ENCODE measurements around the gene STUB1.
A peak's percentile ranks its signal among the peaks of the same experiment; 100 is the strongest.

STUB1 gene

GRCh38 chr16:679814-680624 is at the start of gene STUB1:
TSS of gene STUB1 (plus strand) at chr16:680410. CDS start at chr16:680526, 116 bp downstream.
- no peaks in the 10 kb centered on the region for H3K9me2 ChIP-seq (ENCODE audit: low read depth, low read length)
- H3F3A ChIP-seq (ENCODE audit: insufficient read depth, low read length) = no peaks in the 10 kb centered on the region
- H3K4me2 ChIP-seq (ENCODE audit: low read length) = peak within 1 kb of the TSS; percentile 98
- H2AFZ ChIP-seq (ENCODE audit: low read length) = no peak within 1 kb of the TSS
- H3K9me3 ChIP-seq (ENCODE audit: low read length) = no peaks in the 10 kb centered on the region
- H3K9ac ChIP-seq (ENCODE audit: low read length) = peak within 1 kb of the TSS; percentile 86
- TF ChIP-seq EZH2 (IDR thresholded peaks at IDR 0.05; ENCODE audit: borderline replicate concordance, low read length) = no peak
- TF ChIP-seq, protein P1, sequence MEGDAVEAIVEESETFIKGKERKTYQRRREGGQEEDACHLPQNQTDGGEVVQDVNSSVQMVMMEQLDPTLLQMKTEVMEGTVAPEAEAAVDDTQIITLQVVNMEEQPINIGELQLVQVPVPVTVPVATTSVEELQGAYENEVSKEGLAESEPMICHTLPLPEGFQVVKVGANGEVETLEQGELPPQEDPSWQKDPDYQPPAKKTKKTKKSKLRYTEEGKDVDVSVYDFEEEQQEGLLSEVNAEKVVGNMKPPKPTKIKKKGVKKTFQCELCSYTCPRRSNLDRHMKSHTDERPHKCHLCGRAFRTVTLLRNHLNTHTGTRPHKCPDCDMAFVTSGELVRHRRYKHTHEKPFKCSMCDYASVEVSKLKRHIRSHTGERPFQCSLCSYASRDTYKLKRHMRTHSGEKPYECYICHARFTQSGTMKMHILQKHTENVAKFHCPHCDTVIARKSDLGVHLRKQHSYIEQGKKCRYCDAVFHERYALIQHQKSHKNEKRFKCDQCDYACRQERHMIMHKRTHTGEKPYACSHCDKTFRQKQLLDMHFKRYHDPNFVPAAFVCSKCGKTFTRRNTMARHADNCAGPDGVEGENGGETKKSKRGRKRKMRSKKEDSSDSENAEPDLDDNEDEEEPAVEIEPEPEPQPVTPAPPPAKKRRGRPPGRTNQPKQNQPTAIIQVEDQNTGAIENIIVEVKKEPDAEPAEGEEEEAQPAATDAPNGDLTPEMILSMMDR (IDR thresholded peaks at IDR 0.05; ENCODE audit: low read length) = no peak
- H3K4me3 ChIP-seq (ENCODE audit: low read depth, low read length, poor library complexity, severe bottlenecking) = peak within 1 kb of the TSS; percentile 86
- peak within 1 kb of the TSS; percentile 75 for H3K27ac ChIP-seq (ENCODE audit: low read depth, low read length, poor library complexity, severe bottlenecking)
- no peaks in the 10 kb centered on the region for H4K20me1 ChIP-seq (ENCODE audit: insufficient read depth, low read length)
- 0 out of 2 replicates have a peak, but pooled peaks cover 8% of the 10 kb centered on the region for H3K79me2 ChIP-seq (ENCODE audit: insufficient read depth, low read length)
- no peaks in the 10 kb centered on the region for H3K27me3 ChIP-seq (ENCODE audit: insufficient read depth, low read length)
- H3K4me1 ChIP-seq (ENCODE audit: insufficient read depth, low read length, severe bottlenecking) = peaks cover 51% of the 10 kb centered on the region
- peaks cover 23% of the 10 kb centered on the region for H3K36me3 ChIP-seq (ENCODE audit: insufficient read depth, low read length)

- no peak within 1 kb of the TSS for H3K9ac ChIP-seq (ENCODE audit: low read length)
- no peaks in the 10 kb centered on the region for H3F3A ChIP-seq (ENCODE audit: insufficient read depth, low read length)
- H3K4me1 ChIP-seq (ENCODE audit: insufficient read depth, low read length, severe bottlenecking) = peaks cover 5% of the 10 kb centered on the region
- H3K9me2 ChIP-seq (ENCODE audit: low read depth, low read length) = no peaks in the 10 kb centered on the region
- no peaks in the 10 kb centered on the region; the same call in 1 of the 2 replicates for H3K27me3 ChIP-seq (ENCODE audit: insufficient read depth, low read length)
- no peaks in the 10 kb centered on the region for H3K79me2 ChIP-seq (ENCODE audit: insufficient read depth, low read length)
- H3K4me2 ChIP-seq (ENCODE audit: low read length) = no peak within 1 kb of the TSS
- no peaks in the 10 kb centered on the region for H3K9me3 ChIP-seq (ENCODE audit: low read length)
- no peaks in the 10 kb centered on the region for H3K36me3 ChIP-seq (ENCODE audit: insufficient read depth, low read length)
- H3K27ac ChIP-seq (ENCODE audit: low read depth, low read length, poor library complexity, severe bottlenecking) = no peak within 1 kb of the TSS
- no peaks in the 10 kb centered on the region for H4K20me1 ChIP-seq (ENCODE audit: insufficient read depth, low read length)
- H3K4me3 ChIP-seq (ENCODE audit: low read depth, low read length, poor library complexity, severe bottlenecking) = no peak within 1 kb of the TSS
- TF ChIP-seq, protein P1 (IDR thresholded peaks at IDR 0.05; ENCODE audit: low read length) = no peak
- TF ChIP-seq EZH2 (IDR thresholded peaks at IDR 0.05; ENCODE audit: borderline replicate concordance, low read length) = no peak
- no peak within 1 kb of the TSS for H2AFZ ChIP-seq (ENCODE audit: low read length)
Measured at GRCh38 chr16:630815-631405, 49.3 kb upstream of the STUB1 start, which contains the start of gene WFIKKN1. TSS of gene WFIKKN1 (plus strand) at chr16:630985. CDS start at chr16:631254, 269 bp downstream.

DNA sequence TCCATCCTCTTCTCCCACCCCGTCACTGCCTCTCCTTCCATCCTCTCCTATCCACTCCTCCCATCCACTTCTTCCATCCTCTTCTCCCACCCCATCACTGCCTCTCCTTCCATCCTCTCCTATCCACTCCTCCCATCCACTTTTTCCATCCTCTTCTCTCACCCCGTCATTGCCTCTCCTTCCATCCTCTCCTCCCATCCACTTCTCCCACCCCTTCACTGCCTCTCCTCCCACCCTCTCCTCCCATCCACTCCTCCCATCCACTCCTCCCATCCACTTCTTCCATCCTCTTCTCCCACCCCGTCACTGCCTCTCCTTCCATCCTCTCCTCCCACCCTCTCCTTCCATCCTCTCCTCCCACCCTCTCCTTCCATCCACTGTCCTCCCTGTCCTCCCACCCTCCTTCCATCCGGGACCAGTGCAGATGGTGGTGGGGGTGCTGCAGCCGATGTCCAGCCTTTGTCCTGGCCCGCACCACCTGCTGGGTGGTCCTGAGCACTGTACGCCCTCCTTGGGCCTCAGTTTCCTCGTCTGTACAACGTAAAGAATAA is 48.3 kb upstream of the STUB1 start:
- Histone ChIP-seq H3K27ac (ENCODE audit: low read depth, low read length, poor library complexity, severe bottlenecking) (no peak overlapping the region), H3K4me3 (ENCODE audit: low read depth, low read length, poor library complexity, severe bottlenecking) (no peak overlapping the region), H3K36me3 (ENCODE audit: insufficient read depth, low read length) (no peaks in the 10 kb centered on the region), H4K20me1 (ENCODE audit: insufficient read depth, low read length) (no peaks in the 10 kb centered on the region), H3K9me3 (ENCODE audit: low read length) (no peaks in the 10 kb centered on the region), H3K9ac (ENCODE audit: low read length) (no peak overlapping the region), H3F3A (ENCODE audit: insufficient read depth, low read length) (no peaks in the 10 kb centered on the region), H3K4me1 (ENCODE audit: insufficient read depth, low read length, severe bottlenecking) (peaks cover 5% of the 10 kb centered on the region), H3K9me2 (ENCODE audit: low read depth, low read length) (no peaks in the 10 kb centered on the region), H3K79me2 (ENCODE audit: insufficient read depth, low read length) (no peaks in the 10 kb centered on the region), H3K27me3 (ENCODE audit: insufficient read depth, low read length) (no peaks in the 10 kb centered on the region; the same call in 1 of the 2 replicates), H3K4me2 (ENCODE audit: low read length) (no peak overlapping the region), H2AFZ (ENCODE audit: low read length) (no peak overlapping the region)
- TF ChIP-seq, protein P1 (IDR thresholded peaks at IDR 0.05; ENCODE audit: low read length) = no peak
- TF ChIP-seq EZH2 (IDR thresholded peaks at IDR 0.05; ENCODE audit: borderline replicate concordance, low read length) = no peak

All from OCI-LY1 (cell line).